ENCODE results near the gene AGAP9.
"Not testable (repeated sequence)": the region's sequence is repeated elsewhere in the genome, so short reads cannot be mapped to it uniquely, and the experiment has no call there.

The AGAP9 gene

GRCh38 chr10:47485943-47486342, 37.5 kb downstream of the AGAP9 start:
- not testable (repeated sequence) for DNase-seq (ENCODE audit: low spot score)

- DNase-seq (ENCODE audit: low spot score), result not testable (repeated sequence)
Observed at GRCh38 chr10:47484786-47485185, 38.7 kb downstream of the AGAP9 start.

- DNase-seq (ENCODE audit: low spot score), result not testable (repeated sequence)
Observed at GRCh38 chr10:47483923-47484322, 39.5 kb downstream of the AGAP9 start, which contains the start of gene ANXA8. ANXA8 (minus strand) TSS chr10:47484115; CDS start chr10:47483933, 182 bp downstream.

GRCh38 chr10:47482367-47482766, 41.1 kb downstream of the AGAP9 start:
- DNase-seq (ENCODE audit: low spot score), result not testable (repeated sequence)

GRCh38 chr10:47481768-47482181, 41.7 kb downstream of the AGAP9 start:
- DNase-seq (ENCODE audit: low spot score), result not testable (repeated sequence)

GRCh38 chr10:47481182-47481766, 42.2 kb downstream of the AGAP9 start:
- DNase-seq (ENCODE audit: low spot score), result not testable (repeated sequence)

DNA sequence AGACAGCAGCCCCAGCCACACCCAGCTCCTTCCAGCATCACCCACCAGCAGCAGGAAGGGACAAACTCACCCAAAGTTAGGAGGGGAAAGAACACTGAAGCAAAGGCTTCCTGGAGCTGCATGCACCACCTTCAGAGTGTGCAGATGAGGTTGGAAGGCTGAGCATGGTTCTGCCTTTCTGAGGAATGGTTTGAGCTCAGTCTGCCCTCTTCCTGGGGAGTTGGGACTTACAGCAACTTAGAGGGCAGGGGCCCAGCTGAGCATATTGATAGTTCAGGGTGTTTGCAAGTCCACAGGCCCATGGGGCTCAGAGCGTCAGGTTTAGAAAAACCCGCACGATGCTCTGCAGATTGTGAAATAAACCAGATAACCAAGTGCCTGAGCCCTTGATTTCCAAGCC, 43.3 kb downstream of the AGAP9 start:
- DNase-seq (ENCODE audit: low spot score), result not testable (repeated sequence)

- not testable (repeated sequence) for DNase-seq (ENCODE audit: low spot score)
Observed at GRCh38 chr10:47478114-47478513, 45.3 kb downstream of the AGAP9 start.

DNA sequence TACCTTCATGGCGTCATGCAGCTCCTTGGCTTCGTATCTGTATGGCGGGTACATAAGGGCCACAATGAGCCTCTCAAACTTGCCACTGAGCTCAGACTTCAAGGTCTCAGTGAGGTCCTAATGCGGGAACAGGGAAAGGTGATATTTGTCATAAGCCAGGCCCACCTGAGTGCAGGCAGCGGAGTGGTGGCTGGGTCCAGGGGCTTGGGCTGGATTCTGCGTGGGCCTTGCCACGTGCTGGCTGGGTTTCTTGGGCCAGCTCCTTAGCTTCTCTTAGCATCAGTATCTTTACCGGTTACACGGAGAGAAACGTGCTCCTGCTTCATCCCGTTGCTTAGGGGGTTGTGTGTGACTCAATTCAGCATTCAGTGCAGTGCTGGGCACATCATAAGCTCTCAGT, 46.4 kb downstream of the AGAP9 start:
- DNase-seq (ENCODE audit: low spot score), result not testable (repeated sequence)

DNA sequence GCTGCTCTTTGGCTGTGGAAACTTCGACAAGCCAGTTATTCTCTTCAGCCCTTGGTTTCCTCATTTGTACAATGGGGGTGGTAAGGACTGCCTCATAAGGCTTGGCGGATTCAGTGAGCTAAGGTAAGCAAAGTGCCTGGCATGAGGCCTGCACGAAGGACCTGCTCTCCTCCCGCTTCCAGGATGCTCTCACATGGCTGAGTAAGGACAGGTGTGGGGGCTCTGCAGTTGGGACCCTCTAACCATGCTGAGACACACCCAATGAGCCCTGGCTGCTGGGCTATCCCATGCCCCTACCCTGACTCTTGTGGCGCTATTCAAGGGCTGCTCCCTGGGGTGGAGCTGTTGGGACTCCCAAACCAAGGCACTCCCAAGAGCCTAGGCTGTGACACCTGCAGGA, 48.3 kb downstream of the AGAP9 start:
- DNase-seq (ENCODE audit: low spot score), result not testable (repeated sequence)

DNA sequence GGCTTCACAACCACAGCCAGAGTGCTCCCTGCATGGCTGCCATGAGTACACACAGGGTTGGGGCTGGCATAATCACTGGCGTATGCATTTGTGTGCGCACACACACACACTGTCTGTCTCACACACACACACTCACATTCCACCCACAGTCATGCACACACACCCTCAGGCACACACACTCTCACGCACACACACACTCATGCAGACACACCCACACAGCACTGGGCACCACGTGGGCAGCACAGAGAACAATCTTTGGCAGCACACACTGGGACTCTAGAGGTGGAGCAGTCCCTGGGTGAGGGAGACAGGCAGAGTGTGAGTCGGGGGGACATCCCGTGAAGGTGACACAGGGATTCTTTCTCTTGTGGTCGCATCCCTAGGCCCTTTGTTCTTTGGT, 49.9 kb downstream of the AGAP9 start:
- not testable (repeated sequence) for DNase-seq (ENCODE audit: low spot score)

- DNase-seq (ENCODE audit: low spot score), result not testable (repeated sequence)
Observed at GRCh38 chr10:47472647-47473046, 50.8 kb downstream of the AGAP9 start.

- DNase-seq (ENCODE audit: low spot score), result not testable (repeated sequence)
Observed at GRCh38 chr10:47472072-47472471, 51.4 kb downstream of the AGAP9 start.

DNA sequence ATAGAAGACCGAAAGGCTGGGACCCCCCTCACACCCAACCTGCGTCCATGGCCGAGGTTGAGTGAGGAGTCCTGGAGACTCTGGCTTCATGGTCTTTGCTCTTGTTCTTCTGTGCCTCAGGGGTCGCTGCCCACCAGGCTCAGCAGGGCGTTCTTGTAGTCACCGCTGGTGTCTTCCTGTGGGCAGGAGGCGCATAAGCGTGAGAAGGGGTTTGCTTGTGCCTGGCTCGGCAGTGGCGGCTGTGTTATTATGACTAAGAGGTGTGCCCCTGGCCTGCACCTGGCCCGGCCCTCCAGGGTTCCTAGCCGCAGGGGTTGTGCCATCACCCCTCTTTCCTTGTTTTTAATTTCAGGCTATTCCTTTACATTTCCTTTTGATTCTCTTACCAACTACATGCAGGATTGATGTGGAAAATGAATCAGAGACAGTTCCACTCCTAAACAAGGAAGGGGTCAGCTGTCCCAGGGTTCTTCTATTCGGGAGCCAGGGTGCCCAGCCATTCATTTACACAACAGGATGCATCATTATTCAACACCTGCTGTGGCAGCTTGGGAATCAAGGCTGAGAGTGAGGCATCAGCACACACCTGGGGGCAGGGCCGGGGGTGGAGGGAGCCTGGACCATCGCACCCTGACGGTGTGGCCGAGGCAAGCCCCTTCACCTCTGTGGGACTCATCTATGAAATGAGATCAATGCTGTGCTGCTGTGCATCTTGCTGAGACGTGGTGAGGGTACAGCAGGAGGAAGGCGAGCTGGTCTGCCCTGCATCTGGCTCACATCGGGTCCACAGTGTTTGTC, 54.5 kb downstream of the AGAP9 start:
- not testable (repeated sequence) for DNase-seq (ENCODE audit: low spot score)

DNA sequence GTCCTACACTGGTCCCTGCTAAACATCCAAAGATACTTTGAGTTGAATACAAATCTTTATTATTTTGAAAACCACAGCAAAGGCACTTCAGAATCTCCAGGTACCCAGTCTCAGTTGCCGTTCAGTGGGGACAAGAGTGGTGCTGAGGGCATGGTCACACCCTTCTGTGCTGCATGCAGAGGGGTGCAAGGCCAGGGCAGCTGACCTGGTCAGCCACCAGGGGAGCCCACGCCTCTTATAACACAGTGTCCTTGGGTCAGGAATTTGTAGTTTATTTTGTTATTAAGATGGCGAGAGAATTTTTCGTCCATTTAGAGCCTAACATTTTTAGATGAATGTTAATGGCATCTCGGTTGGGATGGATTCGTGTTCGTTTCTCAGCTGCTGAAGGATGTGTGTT, 55.5 kb downstream of the AGAP9 start:
- DNase-seq (ENCODE audit: low spot score), result not testable (repeated sequence)

GRCh38 chr10:47467458-47467857, 56.0 kb downstream of the AGAP9 start:
- DNase-seq (ENCODE audit: low spot score), result not testable (repeated sequence)

- DNase-seq (ENCODE audit: low spot score), result not testable (repeated sequence)
Observed at GRCh38 chr10:47465216-47465917, 58.1 kb downstream of the AGAP9 start.

- DNase-seq (ENCODE audit: low spot score), result not testable (repeated sequence)
Observed at GRCh38 chr10:47462577-47463358, 60.7 kb downstream of the AGAP9 start.

GRCh38 chr10:47461261-47461687, 62.2 kb downstream of the AGAP9 start:
- DNase-seq (ENCODE audit: low spot score), result not testable (repeated sequence)

GRCh38 chr10:47458466-47459154, 64.8 kb downstream of the AGAP9 start:
- DNase-seq (ENCODE audit: low spot score), result no peak

DNA sequence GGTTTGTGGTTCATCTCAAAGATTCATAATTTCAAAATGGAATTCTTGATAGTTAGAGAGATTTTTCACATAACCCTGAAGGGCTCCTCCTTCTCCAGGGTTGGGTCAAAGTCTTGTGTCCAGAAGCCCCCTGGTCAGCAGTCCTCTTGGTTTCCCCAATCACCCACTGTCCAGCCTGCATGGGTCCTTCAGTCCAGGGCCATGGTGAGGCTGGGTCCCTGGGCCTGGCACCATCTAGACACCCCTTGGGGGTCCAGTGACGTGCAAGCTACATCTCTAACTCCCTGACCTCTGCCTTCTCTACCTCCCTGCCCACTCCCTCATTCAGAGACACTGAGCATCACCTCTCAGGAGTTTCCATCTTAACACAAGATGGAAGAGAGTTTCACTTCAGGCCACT, 65.6 kb downstream of the AGAP9 start:
- DNase-seq (ENCODE audit: low spot score), result no peak
